ENCODE measurements around the gene OLFML1. TPM values are rescaled to one million over a fixed set of nuclear protein-coding genes. Genes with fewer than 3 reads are reported as not detected.

The OLFML1 gene
- total RNA-seq, 2 experiments from 2014 or later: not detected

- BruUV-seq (replicated peaks): no TSS peak
- Histone ChIP-seq H3K4me1 (ENCODE audit: insufficient read depth, low read length, poor library complexity, severe bottlenecking) (peaks cover 42% of the 10 kb centered on the region), H4K20me1 (ENCODE audit: insufficient read depth, low read length) (peaks cover 53% of the 10 kb centered on the region), H2AFZ (ENCODE audit: low read length) (no peak overlapping the region), H3K4me3 (ENCODE audit: low read depth, low read length, poor library complexity, severe bottlenecking) (no peak overlapping the region), H3K9me3 (ENCODE audit: low read length) (no peaks in the 10 kb centered on the region), H3K27ac (ENCODE audit: low read depth, low read length, poor library complexity, severe bottlenecking) (no peak overlapping the region), H3K36me3 (ENCODE audit: insufficient read depth, low read length) (peaks cover 65% of the 10 kb centered on the region), H3K4me2 (ENCODE audit: low read length) (no peak overlapping the region), H3K79me2 (ENCODE audit: insufficient read depth, low read depth, low read length) (peaks cover 96% of the 10 kb centered on the region), H3K9me2 (ENCODE audit: insufficient read depth, low read length) (no peaks in the 10 kb centered on the region)
- intact Hi-C loops (cut with micrococcal nuclease; ENCODE audit: unreplicated experiment): no loop called here
- DNase-seq (ENCODE audit: low spot score): no peak
- TF ChIP-seq EZH2phosphoT487 (IDR thresholded peaks at IDR 0.05; ENCODE audit: borderline replicate concordance, low read depth, low read length) (no peak), CTCF (conservative IDR thresholded peaks at IDR 0.05; ENCODE audit: low read length) (peak; percentile 63)
- ChIA-PET CTCF (ENCODE audit: unreplicated experiment) (no interaction called here), POLR2A (no interaction called here)
Measured at GRCh38 chr11:7536100-7536499, 50.8 kb downstream of the OLFML1 start.

DNA sequence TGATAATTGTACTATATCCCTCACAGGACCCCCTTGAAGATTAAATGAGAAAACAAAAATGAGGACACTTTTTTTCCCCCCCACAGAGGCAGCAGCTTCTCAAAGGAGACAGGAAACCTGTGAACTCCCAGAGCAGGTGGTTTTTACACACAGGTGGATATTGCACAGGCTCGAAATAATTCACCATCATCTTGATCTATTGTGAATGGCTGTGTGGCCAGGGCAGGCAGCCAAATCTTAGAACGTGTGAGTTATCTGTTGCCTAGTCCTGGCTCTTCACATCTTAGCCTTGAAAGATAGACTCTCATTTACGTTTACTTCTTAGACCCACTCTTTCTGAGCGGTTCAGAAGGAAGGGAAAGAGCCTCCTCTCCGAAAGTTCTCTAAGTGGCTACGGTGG, 52.0 kb downstream of the OLFML1 start:
- H3K9me3 ChIP-seq (ENCODE audit: low read length): no peaks in the 10 kb centered on the region
- POLR2A ChIA-PET: interaction anchor here (1.7 kb wide), 1 partner anchor 16 kb away, joined by 5 read pairs; no protein-coding TSS in a partner anchor
- CTCF ChIA-PET (ENCODE audit: unreplicated experiment): no interaction called here
- H3K4me2 ChIP-seq (ENCODE audit: low read length): no peak overlapping the region
- no peaks in the 10 kb centered on the region for H3K9me2 ChIP-seq (ENCODE audit: insufficient read depth, low read length)
- intact Hi-C loops (cut with micrococcal nuclease; ENCODE audit: unreplicated experiment): no loop called here
- H4K20me1 ChIP-seq (ENCODE audit: insufficient read depth, low read length): peaks cover 51% of the 10 kb centered on the region; the same call in 1 of the 2 replicates
- no peak overlapping the region for H3K27ac ChIP-seq (ENCODE audit: low read depth, low read length, poor library complexity, severe bottlenecking)
- H2AFZ ChIP-seq (ENCODE audit: low read length): no peak overlapping the region
- peaks cover 38% of the 10 kb centered on the region for H3K4me1 ChIP-seq (ENCODE audit: insufficient read depth, low read length, poor library complexity, severe bottlenecking)
- H3K36me3 ChIP-seq (ENCODE audit: insufficient read depth, low read length): peaks cover 55% of the 10 kb centered on the region
- BruUV-seq (replicated peaks): no TSS peak
- no peak for TF ChIP-seq CTCF (conservative IDR thresholded peaks at IDR 0.05; ENCODE audit: low read length)
- H3K4me3 ChIP-seq (ENCODE audit: low read depth, low read length, poor library complexity, severe bottlenecking): no peak overlapping the region
- peaks cover 96% of the 10 kb centered on the region for H3K79me2 ChIP-seq (ENCODE audit: insufficient read depth, low read depth, low read length)
- DNase-seq (ENCODE audit: low spot score): no peak

DNA sequence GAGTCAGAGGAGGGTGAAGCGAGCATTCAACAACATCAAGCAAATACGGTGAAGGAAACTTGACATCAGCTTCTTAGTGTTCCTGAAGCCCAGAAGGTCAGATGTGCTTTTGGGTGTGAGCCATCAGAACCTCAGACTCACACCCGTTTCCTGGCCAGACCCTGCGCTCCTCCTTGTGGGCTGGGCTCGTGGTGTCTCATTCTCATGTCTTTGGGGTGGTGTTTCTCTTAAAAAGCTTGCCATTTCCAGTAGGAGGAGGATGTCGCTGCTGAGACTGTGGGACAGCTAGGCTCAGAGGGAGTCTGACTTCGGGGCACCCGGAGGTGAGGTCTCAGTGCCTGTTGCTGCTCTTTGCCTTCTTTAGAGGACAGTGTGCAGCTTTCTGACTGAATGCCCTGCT, 52.7 kb downstream of the OLFML1 start:
- Histone ChIP-seq H3K4me1 (ENCODE audit: insufficient read depth, low read length, poor library complexity, severe bottlenecking) (peaks cover 31% of the 10 kb centered on the region), H3K9me2 (ENCODE audit: insufficient read depth, low read length) (no peaks in the 10 kb centered on the region), H2AFZ (ENCODE audit: low read length) (no peak overlapping the region), H4K20me1 (ENCODE audit: insufficient read depth, low read length) (peaks cover 58% of the 10 kb centered on the region; the same call in 1 of the 2 replicates), H3K27ac (ENCODE audit: low read depth, low read length, poor library complexity, severe bottlenecking) (no peak overlapping the region), H3K79me2 (ENCODE audit: insufficient read depth, low read depth, low read length) (peaks cover 96% of the 10 kb centered on the region), H3K9me3 (ENCODE audit: low read length) (no peaks in the 10 kb centered on the region), H3K4me2 (ENCODE audit: low read length) (no peak overlapping the region), H3K36me3 (ENCODE audit: insufficient read depth, low read length) (peaks cover 53% of the 10 kb centered on the region), H3K4me3 (ENCODE audit: low read depth, low read length, poor library complexity, severe bottlenecking) (no peak overlapping the region)
- TF ChIP-seq EZH2phosphoT487 (IDR thresholded peaks at IDR 0.05; ENCODE audit: borderline replicate concordance, low read depth, low read length): no peak
- no peak for TF ChIP-seq CTCF (conservative IDR thresholded peaks at IDR 0.05; ENCODE audit: low read length)
- POLR2A ChIA-PET: interaction anchor here (1.7 kb wide), 1 partner anchor 17 kb away, joined by 5 read pairs; no protein-coding TSS in a partner anchor
- BruUV-seq (replicated peaks): no TSS peak
- DNase-seq (ENCODE audit: low spot score): no peak
- CTCF ChIA-PET (ENCODE audit: unreplicated experiment): no interaction called here
- intact Hi-C loops (cut with micrococcal nuclease; ENCODE audit: unreplicated experiment): no loop called here
